Heart right ventricle (tissue), 16 donors: ENCODE measurements around the gene HYAL1. TPM values are rescaled to one million over a fixed set of nuclear protein-coding genes. Genes with fewer than 3 reads are reported as not detected.

Source experiments
- ATAC-seq, 8 donors: fragments of 200-7000 bp; cut with Tn5 transposase; one replicate each; pipeline ENCODE4 v1.9.1; 2020; ENCODE audit warnings: mild to moderate bottlenecking in 8 of 8, moderate library complexity in 8 of 8, moderate number of reproducible peaks in 1 of 8
- DNase-seq, 2 donors: peaks; one replicate each; pipeline ENCODE4 v3.0.0-alpha.2; 2020
- H3K27ac ChIP-seq, 10 donors: fragments of 200-600 bp; sonication (generic) in 2 of 10; one replicate each; pipeline versions ENCODE4 v1.5.0 to v1.8.0; 2020 to 2022; ENCODE audit warnings: mild to moderate bottlenecking in 3 of 10
- H3K27me3 ChIP-seq, 7 donors: fragments of 200-600 bp; one replicate each; pipeline ENCODE4 v1.8.0; 2021 to 2022; ENCODE audit warnings: mild to moderate bottlenecking in 2 of 7
- H3K36me3 ChIP-seq, 9 donors: fragments of 200-600 bp; sonication (generic) in 1 of 9; one replicate each; pipeline versions ENCODE4 v1.5.0 to v1.8.0; 2020 to 2022; ENCODE audit warnings: mild to moderate bottlenecking in 2 of 9
- H3K4me1 ChIP-seq, 9 donors: fragments of 200-600 bp; sonication (generic) in 1 of 9; one replicate each; pipeline versions ENCODE4 v1.5.0 to v1.8.0; 2020 to 2022; ENCODE audit warnings: mild to moderate bottlenecking in 4 of 9
- H3K4me3 ChIP-seq, 10 donors: fragments of 200-600 bp; sonication (generic) in 2 of 10; one replicate each; pipeline versions ENCODE4 v1.5.0 to v1.8.0; 2020 to 2022; ENCODE audit warnings: mild to moderate bottlenecking in 7 of 10, moderate library complexity in 2 of 10
- H3K9me3 ChIP-seq, 11 donors: fragments of 200-600 bp in 10 of 11; sonication (generic) in 2 of 11; one replicate each; pipeline versions ENCODE4 v1.5.0 to v1.8.0; 2013 to 2022; ENCODE audit warnings: mild to moderate bottlenecking in 2 of 11, control low read depth in 1 of 11, moderate library complexity in 1 of 11
- WGBS, 2 donors: extraction: QIAGEN DNeasy Blood & Tissue Kit; methylation state at CpG; one replicate each; pipeline ENCODE4 v1.1.7; 2013; ENCODE audit warnings: inconsistent platforms in 1 of 2; 5-methylcytosine and 5-hydroxymethylcytosine counted together
- intact Hi-C, 10 donors: fragments of 100-400 bp; cut with DNase I; formaldehyde crosslinking; loops; one replicate each; pipeline versions ENCODE4 v1.11.1 to v1.14.2; 2022
- long read RNA-seq, 3 donors: library from polyadenylated mRNA; unstranded; transcript quantifications; one replicate each; pipeline ENCODE4 v2.0.0, GENCODE V29; 2020 to 2021
- polyA plus RNA-seq, 2 donors: library from polyadenylated mRNA; stranded (reverse); fragments of 200-250 nt; gene quantifications; one replicate each; pipeline ENCODE4 v1.2.3, GENCODE V29; 2013
- total RNA-seq, 10 donors: library from RNA; stranded (reverse); fragmentation: NEBNext Ultra II Directional in 3 of 10; extraction: Animal tissue kit (Norgen Biotek cat#: 25700) in 3 of 10; gene quantifications; one replicate each; pipeline versions ENCODE4 v1.2.1 to v1.2.4, GENCODE V29; 2021 to 2023
- TF ChIP-seq, protein P1 (sequence below), 9 donors: fragments of 200-600 bp; sonication (generic) in 2 of 9; IDR thresholded peaks; one replicate each; pipeline versions ENCODE4 v1.5.0 to v1.8.0; 2021 to 2022; ENCODE audit warnings: antibody characterized with exemption in 9 of 9, mild to moderate bottlenecking in 5 of 9, moderate library complexity in 1 of 9
- donor health status: Arrhythmogenic right ventricular cardiomyopathy.
- donor health status: ischemic (EF 13 %, LVEDD 7.1; RV severe dilation, severe dysfunction).
- donor health status: healthy with polysubstance abuse.
- donor health status: DM: no; HTN: yes; CAD: no.
- donor health status: DM: no; HTN: no; CAD: no.
- donor health status: ischemic (EF 25% LVEDD 6.9; RV normal size, moderate dysfunction).
- donor health status: ischemic (EF 25% LVEDD 5.7; RV mildly dilated, moderate dysfunction).
- donor health status: healthy.
- donor health status: DM: yes; HTN: yes; CAD: no.
- donor health status: Ischemic cardiomyopathy.
- donor health status: ischemic (EF 35%, LVEDD 5.7; RV mildly dilated, moderate dysfunction).
- donor health status: nonischemic (EF 11% LVEDD 7.7; RV severe dilation, severe dysfunction).
- donor health status: DM: yes; HTN: yes; CAD: no.
- donor health status: PGD.
- donor health status: ischemic (EF 29% LVEDD 5.4; RV normal size, mild dysfunction).
- donor health status: nonischemic (EF 23%, LVEDD 6.1; RV moderate dilation, normal function).

The HYAL1 gene, protein sequence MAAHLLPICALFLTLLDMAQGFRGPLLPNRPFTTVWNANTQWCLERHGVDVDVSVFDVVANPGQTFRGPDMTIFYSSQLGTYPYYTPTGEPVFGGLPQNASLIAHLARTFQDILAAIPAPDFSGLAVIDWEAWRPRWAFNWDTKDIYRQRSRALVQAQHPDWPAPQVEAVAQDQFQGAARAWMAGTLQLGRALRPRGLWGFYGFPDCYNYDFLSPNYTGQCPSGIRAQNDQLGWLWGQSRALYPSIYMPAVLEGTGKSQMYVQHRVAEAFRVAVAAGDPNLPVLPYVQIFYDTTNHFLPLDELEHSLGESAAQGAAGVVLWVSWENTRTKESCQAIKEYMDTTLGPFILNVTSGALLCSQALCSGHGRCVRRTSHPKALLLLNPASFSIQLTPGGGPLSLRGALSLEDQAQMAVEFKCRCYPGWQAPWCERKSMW
- total RNA-seq (100 to 1,000 TPM in 1 of 10 donors, 10 to 100 TPM in 9; 48.8 to 120 (median 66.7) TPM), polyA plus RNA-seq (10 to 100 TPM; 41.0 to 70.5 TPM)
- long read RNA-seq, donor 1, transcript HYAL1-201 (3 exons, 2,517 nt) = major isoform, 50 of 73 reads
- long read RNA-seq, donor 1, partial matches to known transcripts = 14 of 73 reads
- long read RNA-seq, donor 1, other reads (novel, unspliced or antisense) = 1 of 73 reads
- long read RNA-seq, donor 2, transcript HYAL1-201 (3 exons, 2,517 nt) = major isoform, 33 of 60 reads
- long read RNA-seq, donor 2, partial matches to known transcripts = 18 of 60 reads
- long read RNA-seq, donor 2, other reads (novel, unspliced or antisense) = 1 of 60 reads
- long read RNA-seq, donor 3, transcript HYAL1-204 (4 exons, 2,081 nt) = minor isoform, 26 of 301 reads
- long read RNA-seq, donor 3, transcript HYAL1-201 (3 exons, 2,517 nt) = major isoform, 241 of 301 reads
- long read RNA-seq, donor 3, partial matches to known transcripts = 28 of 301 reads
- long read RNA-seq, donor 3, other reads (novel, unspliced or antisense) = 2 of 301 reads

DNA sequence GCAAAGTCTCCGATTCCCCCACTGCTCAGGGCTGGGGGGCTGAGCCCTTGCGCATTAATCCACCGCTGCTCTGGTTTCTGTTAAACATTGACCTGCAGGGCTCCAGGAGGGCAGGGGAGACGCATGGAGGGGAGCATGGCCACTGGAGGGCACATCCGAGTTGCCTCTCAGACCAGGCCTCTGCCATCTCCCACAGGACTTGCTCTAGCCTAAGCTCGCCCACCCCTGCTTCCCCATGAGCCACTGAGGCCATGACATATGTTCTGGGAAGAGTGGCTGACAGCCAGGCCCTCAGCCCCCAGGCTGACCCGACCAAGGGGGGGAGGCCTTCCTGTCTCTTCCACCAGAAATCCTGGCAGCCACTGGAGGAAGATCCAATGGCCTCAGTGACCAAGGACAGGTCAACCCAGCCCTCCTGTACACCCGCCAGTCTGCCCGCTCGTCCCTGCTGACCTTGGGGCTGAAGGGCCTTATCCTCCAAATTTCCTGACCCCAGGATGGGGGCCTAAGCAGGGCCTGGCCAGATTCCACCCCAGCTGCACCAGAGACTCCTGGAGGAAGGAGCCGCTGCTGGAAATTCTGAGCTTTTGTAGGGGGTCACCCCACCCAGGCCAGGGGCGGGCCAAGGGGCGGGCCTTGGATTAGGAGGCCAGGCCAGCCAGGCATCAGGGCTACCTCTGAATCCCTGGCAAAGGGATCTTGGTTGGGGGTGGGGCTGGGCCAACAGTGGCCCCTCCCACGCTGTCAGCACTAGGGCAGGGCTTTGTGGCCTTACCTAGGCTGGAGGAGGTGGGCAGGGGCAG lies at the start of gene HYAL1:
TSS of gene HYAL1 (minus strand) at position 562 of the 803 bp plus-strand sequence. CDS start 618 bp downstream, outside the sequence.
- peaks cover 0 to 12% (median 0%) of the 10 kb centered on the region in 9 donors for H3K36me3 ChIP-seq
- H3K27me3 ChIP-seq = no peaks in the 10 kb centered on the region
- H3K9me3 ChIP-seq = no peaks in the 10 kb centered on the region
- TF ChIP-seq, protein P1, sequence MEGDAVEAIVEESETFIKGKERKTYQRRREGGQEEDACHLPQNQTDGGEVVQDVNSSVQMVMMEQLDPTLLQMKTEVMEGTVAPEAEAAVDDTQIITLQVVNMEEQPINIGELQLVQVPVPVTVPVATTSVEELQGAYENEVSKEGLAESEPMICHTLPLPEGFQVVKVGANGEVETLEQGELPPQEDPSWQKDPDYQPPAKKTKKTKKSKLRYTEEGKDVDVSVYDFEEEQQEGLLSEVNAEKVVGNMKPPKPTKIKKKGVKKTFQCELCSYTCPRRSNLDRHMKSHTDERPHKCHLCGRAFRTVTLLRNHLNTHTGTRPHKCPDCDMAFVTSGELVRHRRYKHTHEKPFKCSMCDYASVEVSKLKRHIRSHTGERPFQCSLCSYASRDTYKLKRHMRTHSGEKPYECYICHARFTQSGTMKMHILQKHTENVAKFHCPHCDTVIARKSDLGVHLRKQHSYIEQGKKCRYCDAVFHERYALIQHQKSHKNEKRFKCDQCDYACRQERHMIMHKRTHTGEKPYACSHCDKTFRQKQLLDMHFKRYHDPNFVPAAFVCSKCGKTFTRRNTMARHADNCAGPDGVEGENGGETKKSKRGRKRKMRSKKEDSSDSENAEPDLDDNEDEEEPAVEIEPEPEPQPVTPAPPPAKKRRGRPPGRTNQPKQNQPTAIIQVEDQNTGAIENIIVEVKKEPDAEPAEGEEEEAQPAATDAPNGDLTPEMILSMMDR (IDR thresholded peaks at IDR 0.05) = peak in 7 of 9 donors; percentile 22 to 60 (median 31)
- intact Hi-C loops = loop anchor here in 2 of 10 donors (1.0 to 5.0 kb wide), 2 partner anchors 18 to 34 kb away; no protein-coding TSS in a partner anchor
- peak within 1 kb of the TSS; percentile 66 to 95 (median 94) for H3K27ac ChIP-seq
- peak within 1 kb of the TSS; percentile 45 to 82 (median 56) for H3K4me3 ChIP-seq
- H3K4me1 ChIP-seq = peaks cover 20 to 53% (median 45%) of the 10 kb centered on the region in 9 donors
- DNase-seq (peak; percentile 90 to 91), ATAC-seq (peak; percentile 32 to 69 (median 56))
- WGBS, 2 donors = 26 to 33% methylated on average over 14 of the region's 14 CpGs

DNA sequence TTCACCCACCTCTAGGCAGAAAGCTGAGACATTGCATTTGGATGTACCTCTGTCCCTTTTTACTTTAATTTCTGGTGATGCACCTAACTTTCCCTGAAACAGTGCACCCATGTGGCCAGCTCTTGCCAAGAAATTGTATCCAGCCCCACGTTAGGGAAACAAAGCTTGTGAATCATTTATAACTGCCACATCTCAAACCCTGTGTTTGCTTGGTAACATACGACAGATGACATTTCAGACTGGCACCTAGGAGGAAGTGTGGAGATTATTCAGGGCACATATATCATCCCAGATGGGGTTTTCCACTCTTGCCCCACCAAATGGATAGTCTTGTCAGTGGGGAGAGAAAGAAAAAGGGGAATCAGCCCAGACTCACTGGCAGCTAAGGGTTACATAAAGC lies 49.4 kb upstream of the HYAL1 start:
- DNase-seq = no peak
- 44 to 49% methylated on average over 2 of the region's 2 CpGs for WGBS, 2 donors
- TF ChIP-seq, protein P1 (IDR thresholded peaks at IDR 0.05) = no peak
- H3K4me3 ChIP-seq = no peak overlapping the region
- intact Hi-C loops = loop anchor here in 2 of 10 donors (5.0 kb wide), 2 partner anchors 190 to 260 kb away; partner anchors contain the start of gene CISH (in 1 of the 2)
- H3K4me1 ChIP-seq = peaks cover 33 to 70% (median 58%) of the 10 kb centered on the region in 9 donors
- no peak for ATAC-seq
- H3K36me3 ChIP-seq = peaks cover 0 to 73% (median 23%) of the 10 kb centered on the region in 9 donors
- H3K27me3 ChIP-seq = no peaks in the 10 kb centered on the region
- H3K27ac ChIP-seq = no peak overlapping the region
- no peaks in the 10 kb centered on the region for H3K9me3 ChIP-seq

DNA sequence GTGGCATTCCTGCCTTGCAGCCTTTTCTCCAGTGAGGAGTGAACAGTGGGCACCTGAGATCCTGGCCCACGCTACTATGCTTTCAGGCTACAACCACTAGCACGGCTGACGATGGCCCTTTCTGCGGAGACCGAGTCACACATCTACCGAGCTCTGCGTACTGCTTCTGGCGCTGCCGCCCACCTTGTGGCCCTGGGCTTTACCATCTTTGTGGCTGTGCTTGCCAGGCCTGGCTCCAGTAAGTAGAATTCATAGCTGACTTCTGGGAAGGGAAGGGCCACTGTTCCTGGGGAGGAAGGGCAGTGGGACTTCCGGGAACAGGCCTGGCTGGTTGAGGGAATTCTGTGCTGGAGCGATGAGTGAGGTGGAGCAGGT lies 47.9 kb upstream of the HYAL1 start:
- ATAC-seq = no peak
- TF ChIP-seq, protein P1 (IDR thresholded peaks at IDR 0.05) = no peak
- H3K4me1 ChIP-seq = peaks cover 19 to 65% (median 43%) of the 10 kb centered on the region in 9 donors
- no peaks in the 10 kb centered on the region for H3K27me3 ChIP-seq
- intact Hi-C loops = loop anchor here in 2 of 10 donors (5.0 kb wide), 2 partner anchors 191 to 261 kb away; partner anchors contain the start of gene CISH (in 1 of the 2)
- H3K36me3 ChIP-seq = peaks cover 0 to 66% (median 23%) of the 10 kb centered on the region in 9 donors
- no peak for DNase-seq
- H3K9me3 ChIP-seq = no peaks in the 10 kb centered on the region
- peak overlapping the region; percentile 42 to 89 (median 72) for H3K4me3 ChIP-seq
- 52 to 55% methylated on average over 11 of the region's 11 CpGs for WGBS, 2 donors
- H3K27ac ChIP-seq = peak overlapping the region in 9 of 10 donors; percentile 89 to 97 (median 93)
